Astrocyte of the spinal cord (primary cell): Measurements from ENCODE around the gene TTLL11.
"Not testable (repeated sequence)": the region's sequence is repeated elsewhere in the genome, so short reads cannot be mapped to it uniquely, and the experiment has no call there.

Source experiments
- DNase-seq: peaks from one replicate; pipeline ENCODE4 v3.0.0; 2011; ENCODE audit warnings: low read depth, low spot score
- H3K4me3 ChIP-seq: 2 replicates; pipeline ENCODE4 v1.5.1; 2011; ENCODE audit warnings: low read depth, mild to moderate bottlenecking, low read length, moderate library complexity
- CTCF ChIP-seq: IDR thresholded peaks from 2 replicates; pipeline ENCODE4 v1.5.1; 2012; ENCODE audit warnings: low read depth, mild to moderate bottlenecking, low read length, inconsistent platforms
- in situ Hi-C: cut with HindIII; loops from 2 replicates; pipeline ENCODE4 v1.10.0; 2017; ENCODE audit warnings: low sequenced_read_pairs

Gene TTLL11

GRCh38 chr9:121896545-121896943, 196.6 kb downstream of the TTLL11 start:
- no peak for TF ChIP-seq CTCF
- in situ Hi-C loops: no loop called here
- H3K4me3 ChIP-seq: no peak overlapping the region
- no peak for DNase-seq

GRCh38 chr9:121895818-121896544, 197.1 kb downstream of the TTLL11 start:
- TF ChIP-seq CTCF: no peak
- in situ Hi-C loops: no loop called here
- no peak overlapping the region for H3K4me3 ChIP-seq
- peak; percentile 58 for DNase-seq

- in situ Hi-C loops: no loop called here
- no peak overlapping the region for H3K4me3 ChIP-seq
- TF ChIP-seq CTCF: no peak
- no peak for DNase-seq
Observed at GRCh38 chr9:121895358-121895757, 197.8 kb downstream of the TTLL11 start.

GRCh38 chr9:121894380-121894779, 198.7 kb downstream of the TTLL11 start:
- DNase-seq, H3K4me3 ChIP-seq, in situ Hi-C loops: not testable (repeated sequence)

- H3K4me3 ChIP-seq: no peak overlapping the region
- in situ Hi-C loops: no loop called here
- TF ChIP-seq CTCF: no peak
- DNase-seq: no peak
Observed at GRCh38 chr9:121893786-121894185, 199.3 kb downstream of the TTLL11 start.

GRCh38 chr9:121892706-121893105, 200.4 kb downstream of the TTLL11 start:
- no peak for DNase-seq

More at GRCh38 chr9:121892706-121893105, 200.4 kb downstream of the TTLL11 start:
- no peak overlapping the region for H3K4me3 ChIP-seq
- TF ChIP-seq CTCF: no peak
- in situ Hi-C loops: no loop called here
